ENCODE results near the gene HSFX2.
"Not testable (repeated sequence)": the region's sequence is repeated elsewhere in the genome, so short reads cannot be mapped to it uniquely, and the experiment has no call there.

Gene HSFX2

GRCh38 chrX:149595214-149595613 is at the start of gene HSFX2:
TSS of gene HSFX2 (minus strand) at chrX:149595314. CDS start at chrX:149594700, 614 bp downstream.
- not testable (repeated sequence) for H3K9ac ChIP-seq (ENCODE audit: low read length); H3K4me3 ChIP-seq (ENCODE audit: low read length); H3K4me1 ChIP-seq (ENCODE audit: control insufficient read depth, insufficient read depth, low read length); H3K27me3 ChIP-seq (replicated peaks; ENCODE audit: control insufficient read depth, insufficient read depth, low read length); H3K36me3 ChIP-seq (ENCODE audit: control insufficient read depth, insufficient read depth, low read length, severe bottlenecking); H3K9me3 ChIP-seq (ENCODE audit: control insufficient read depth, low read length); DNase-seq (ENCODE audit: low read depth)

- no peak overlapping the region for H3K4me3 ChIP-seq (ENCODE audit: low read length)
- no peaks in the 10 kb centered on the region for H3K4me1 ChIP-seq (ENCODE audit: control insufficient read depth, insufficient read depth, low read length)
- H3K9ac ChIP-seq (ENCODE audit: low read length) = no peak overlapping the region
- no peak for DNase-seq (ENCODE audit: low read depth)
- no peaks in the 10 kb centered on the region for H3K36me3 ChIP-seq (ENCODE audit: control insufficient read depth, insufficient read depth, low read length, severe bottlenecking)
- no peaks in the 10 kb centered on the region for H3K9me3 ChIP-seq (ENCODE audit: control insufficient read depth, low read length)
- H3K27me3 ChIP-seq (replicated peaks; ENCODE audit: control insufficient read depth, insufficient read depth, low read length) = peaks cover 10% of the 10 kb centered on the region
These were observed 48.4 kb upstream of the HSFX2 start for GRCh38 chrX:149643496-149643895.

- H3K9me3 ChIP-seq (ENCODE audit: control insufficient read depth, low read length) = no peaks in the 10 kb centered on the region
- peaks cover 9% of the 10 kb centered on the region for H3K27me3 ChIP-seq (replicated peaks; ENCODE audit: control insufficient read depth, insufficient read depth, low read length)
- no peaks in the 10 kb centered on the region for H3K36me3 ChIP-seq (ENCODE audit: control insufficient read depth, insufficient read depth, low read length, severe bottlenecking)
- H3K9ac ChIP-seq (ENCODE audit: low read length) = no peak overlapping the region
- no peak overlapping the region for H3K4me3 ChIP-seq (ENCODE audit: low read length)
- no peaks in the 10 kb centered on the region for H3K4me1 ChIP-seq (ENCODE audit: control insufficient read depth, insufficient read depth, low read length)
- peak; percentile 28 for DNase-seq (ENCODE audit: low read depth)
These were observed 46.7 kb upstream of the HSFX2 start for GRCh38 chrX:149641835-149642234.

- H3K9me3 ChIP-seq (ENCODE audit: control insufficient read depth, low read length) = no peaks in the 10 kb centered on the region
- no peak overlapping the region for H3K4me3 ChIP-seq (ENCODE audit: low read length)
- peaks cover 5% of the 10 kb centered on the region for H3K27me3 ChIP-seq (replicated peaks; ENCODE audit: control insufficient read depth, insufficient read depth, low read length)
- no peaks in the 10 kb centered on the region for H3K4me1 ChIP-seq (ENCODE audit: control insufficient read depth, insufficient read depth, low read length)
- no peak overlapping the region for H3K9ac ChIP-seq (ENCODE audit: low read length)
- DNase-seq (ENCODE audit: low read depth) = no peak
- H3K36me3 ChIP-seq (ENCODE audit: control insufficient read depth, insufficient read depth, low read length, severe bottlenecking) = no peaks in the 10 kb centered on the region
These were observed 46.3 kb upstream of the HSFX2 start for GRCh38 chrX:149641432-149641831.

GRCh38 chrX:149639568-149639967 is 44.5 kb upstream of the HSFX2 start:
- Histone ChIP-seq H3K4me1 (ENCODE audit: control insufficient read depth, insufficient read depth, low read length) (no peaks in the 10 kb centered on the region), H3K4me3 (ENCODE audit: low read length) (no peak overlapping the region), H3K36me3 (ENCODE audit: control insufficient read depth, insufficient read depth, low read length, severe bottlenecking) (no peaks in the 10 kb centered on the region), H3K9me3 (ENCODE audit: control insufficient read depth, low read length) (no peaks in the 10 kb centered on the region), H3K27me3 (replicated peaks; ENCODE audit: control insufficient read depth, insufficient read depth, low read length) (peaks cover 9% of the 10 kb centered on the region), H3K9ac (ENCODE audit: low read length) (no peak overlapping the region)
- no peak for DNase-seq (ENCODE audit: low read depth)

- no peak overlapping the region for H3K9ac ChIP-seq (ENCODE audit: low read length)
- peaks cover 9% of the 10 kb centered on the region for H3K27me3 ChIP-seq (replicated peaks; ENCODE audit: control insufficient read depth, insufficient read depth, low read length)
- H3K36me3 ChIP-seq (ENCODE audit: control insufficient read depth, insufficient read depth, low read length, severe bottlenecking) = no peaks in the 10 kb centered on the region
- H3K4me1 ChIP-seq (ENCODE audit: control insufficient read depth, insufficient read depth, low read length) = no peaks in the 10 kb centered on the region
- no peaks in the 10 kb centered on the region for H3K9me3 ChIP-seq (ENCODE audit: control insufficient read depth, low read length)
- no peak for DNase-seq (ENCODE audit: low read depth)
- no peak overlapping the region for H3K4me3 ChIP-seq (ENCODE audit: low read length)
These were observed 43.7 kb upstream of the HSFX2 start for GRCh38 chrX:149638860-149639259.

GRCh38 chrX:149633511-149633910 is 38.4 kb upstream of the HSFX2 start:
- no peak for DNase-seq (ENCODE audit: low read depth)
- Histone ChIP-seq H3K27me3 (replicated peaks; ENCODE audit: control insufficient read depth, insufficient read depth, low read length) (peaks cover 9% of the 10 kb centered on the region), H3K9me3 (ENCODE audit: control insufficient read depth, low read length) (no peaks in the 10 kb centered on the region), H3K4me3 (ENCODE audit: low read length) (no peak overlapping the region), H3K9ac (ENCODE audit: low read length) (no peak overlapping the region), H3K36me3 (ENCODE audit: control insufficient read depth, insufficient read depth, low read length, severe bottlenecking) (no peaks in the 10 kb centered on the region), H3K4me1 (ENCODE audit: control insufficient read depth, insufficient read depth, low read length) (peaks cover 8% of the 10 kb centered on the region)

GRCh38 chrX:149631234-149632165 is 36.4 kb upstream of the HSFX2 start, which contains the start of gene TMEM185A:
TSS of gene TMEM185A (minus strand) at chrX:149631792. CDS start at chrX:149631580, 212 bp downstream.
- H3K36me3 ChIP-seq (ENCODE audit: control insufficient read depth, insufficient read depth, low read length, severe bottlenecking) = no peaks in the 10 kb centered on the region
- DNase-seq (ENCODE audit: low read depth) = peak; percentile 77

GRCh38 chrX:149630681-149631233 is 35.6 kb upstream of the HSFX2 start:
- H3K9me3 ChIP-seq (ENCODE audit: control insufficient read depth, low read length) = no peaks in the 10 kb centered on the region
- H3K4me3 ChIP-seq (ENCODE audit: low read length) = peak overlapping the region; percentile 83
- peaks cover 9% of the 10 kb centered on the region for H3K27me3 ChIP-seq (replicated peaks; ENCODE audit: control insufficient read depth, insufficient read depth, low read length)
- peaks cover 8% of the 10 kb centered on the region for H3K4me1 ChIP-seq (ENCODE audit: control insufficient read depth, insufficient read depth, low read length)
- H3K9ac ChIP-seq (ENCODE audit: low read length) = peak overlapping the region; percentile 85
- H3K36me3 ChIP-seq (ENCODE audit: control insufficient read depth, insufficient read depth, low read length, severe bottlenecking) = no peaks in the 10 kb centered on the region
- peak; percentile 61 for DNase-seq (ENCODE audit: low read depth)

More at GRCh38 chrX:149631234-149632165, 36.4 kb upstream of the HSFX2 start, which contains the start of gene TMEM185A:
- Histone ChIP-seq H3K27me3 (replicated peaks; ENCODE audit: control insufficient read depth, insufficient read depth, low read length) (peaks cover 9% of the 10 kb centered on the region), H3K9ac (ENCODE audit: low read length) (peak within 1 kb of the TSS; percentile 85), H3K4me1 (ENCODE audit: control insufficient read depth, insufficient read depth, low read length) (peaks cover 8% of the 10 kb centered on the region), H3K9me3 (ENCODE audit: control insufficient read depth, low read length) (no peaks in the 10 kb centered on the region), H3K4me3 (ENCODE audit: low read length) (peak within 1 kb of the TSS; percentile 83)

- Histone ChIP-seq H3K27me3 (replicated peaks; ENCODE audit: control insufficient read depth, insufficient read depth, low read length) (peaks cover under 1% of the 10 kb centered on the region), H3K4me3 (ENCODE audit: low read length) (peak overlapping the region; percentile 83), H3K4me1 (ENCODE audit: control insufficient read depth, insufficient read depth, low read length) (peaks cover 8% of the 10 kb centered on the region), H3K36me3 (ENCODE audit: control insufficient read depth, insufficient read depth, low read length, severe bottlenecking) (no peaks in the 10 kb centered on the region), H3K9ac (ENCODE audit: low read length) (peak overlapping the region; percentile 85), H3K9me3 (ENCODE audit: control insufficient read depth, low read length) (no peaks in the 10 kb centered on the region)
- no peak for DNase-seq (ENCODE audit: low read depth)
These were observed 34.7 kb upstream of the HSFX2 start for GRCh38 chrX:149629730-149630387.

GRCh38 chrX:149628768-149629167 is 33.7 kb upstream of the HSFX2 start:
- Histone ChIP-seq H3K4me1 (ENCODE audit: control insufficient read depth, insufficient read depth, low read length) (peaks cover 8% of the 10 kb centered on the region), H3K36me3 (ENCODE audit: control insufficient read depth, insufficient read depth, low read length, severe bottlenecking) (no peaks in the 10 kb centered on the region), H3K27me3 (replicated peaks; ENCODE audit: control insufficient read depth, insufficient read depth, low read length) (no peaks in the 10 kb centered on the region), H3K9me3 (ENCODE audit: control insufficient read depth, low read length) (no peaks in the 10 kb centered on the region), H3K4me3 (ENCODE audit: low read length) (no peak overlapping the region), H3K9ac (ENCODE audit: low read length) (no peak overlapping the region)
- no peak for DNase-seq (ENCODE audit: low read depth)

All from adipocyte (in vitro differentiated cells).